K562 (cell line): ENCODE data around the gene CMIP. TPM values are rescaled to one million over a fixed set of nuclear protein-coding genes. Genes with fewer than 3 reads are reported as not detected.

Experiments
- DLX4 ChIP-seq: fragments of 250-450 bp; sonication (Bioruptor Pico); IDR thresholded peaks from 2 replicates; pipeline ENCODE4 v1.6.1; 2021; ENCODE audit warnings: mild to moderate bottlenecking
- KDM5B ChIP-seq: fragments of 200-600 bp; sonication (generic); IDR thresholded peaks from 2 replicates; pipeline ENCODE4 v1.6.1; 2012; ENCODE audit warnings: low read depth, mild to moderate bottlenecking, moderate library complexity, low read length, control low read depth, inconsistent platforms; ENCODE audit not compliant: insufficient replicate concordance
- KLF1 ChIP-seq: fragments of 450-650 bp; IDR thresholded peaks from 2 replicates; pipeline ENCODE4 v1.6.1; 2016; ENCODE audit warnings: missing genetic modification characterization, missing compliant biosample characterization
- PCBP2 ChIP-seq: fragments of 200-400 bp; formaldehyde crosslinking; IDR thresholded peaks from 2 replicates; pipeline ENCODE4 v1.6.1; 2018; ENCODE audit warnings: low read length, low read depth, mild to moderate bottlenecking, moderate library complexity; ENCODE audit not compliant: poor library complexity, severe bottlenecking
- SAP30 ChIP-seq: fragments of 200-600 bp; sonication (generic); IDR thresholded peaks from 2 replicates; pipeline ENCODE4 v1.6.1; 2012; ENCODE audit warnings: borderline replicate concordance, low read depth, mild to moderate bottlenecking, moderate library complexity, low read length, control low read depth, inconsistent platforms; ENCODE audit not compliant: insufficient read depth, poor library complexity, severe bottlenecking
- SIX5 ChIP-seq, 2 experiments: IDR thresholded peaks; 2 replicates each; pipeline ENCODE4 v1.6.1; 2011; ENCODE audit warnings: low read length in 2 of 2, borderline replicate concordance in 1 of 2, low read depth in 1 of 2, mild to moderate bottlenecking in 1 of 2, moderate library complexity in 1 of 2; ENCODE audit not compliant: insufficient read depth in 1 of 2
- TARDBP ChIP-seq: fragments of 450-650 bp; IDR thresholded peaks from 2 replicates; pipeline ENCODE4 v1.6.1; 2016
- TCF3 ChIP-seq: sonication (generic); formaldehyde crosslinking; IDR thresholded peaks from 2 replicates; pipeline ENCODE4 v1.4.0; 2020; ENCODE audit warnings: mild to moderate bottlenecking, missing genetic modification reagents
- ZMIZ1 ChIP-seq, 2 experiments: fragments of 150-350 bp in 1 of 2; IDR thresholded peaks; 2 replicates each; pipeline ENCODE4 v1.6.1; 2012 to 2016; ENCODE audit warnings: low read depth in 2 of 2, low read length in 2 of 2, mild to moderate bottlenecking in 1 of 2, moderate library complexity in 1 of 2
- ZNF217 ChIP-seq: sonication (generic); formaldehyde crosslinking; IDR thresholded peaks from 2 replicates; pipeline ENCODE4 v1.8.0; 2022; ENCODE audit warnings: mild to moderate bottlenecking, missing genetic modification reagents
- ZNF407 ChIP-seq: fragments of 450-650 bp; IDR thresholded peaks from 2 replicates; pipeline ENCODE4 v1.6.1; 2016; ENCODE audit warnings: low read depth
- ZNF778 ChIP-seq: fragments of 450-650 bp; formaldehyde crosslinking; IDR thresholded peaks from 2 replicates; pipeline ENCODE4 v1.4.0; 2020; ENCODE audit warnings: mild to moderate bottlenecking, moderate library complexity
- ZSCAN32 ChIP-seq: fragments of 450-650 bp; formaldehyde crosslinking; IDR thresholded peaks from 2 replicates; pipeline ENCODE4 v1.4.0; 2020; ENCODE audit warnings: mild to moderate bottlenecking, moderate library complexity
- polyA plus RNA-seq, 8 experiments: library from polyadenylated mRNA; depleted of rRNA in 4 of 8; stranded (reverse) in 5 of 8; unstranded in 3 of 8; fragments of >200 nt; fragmentation: Nextera tagmentation in 2 of 8; fragmentation: Illumina TruSeq in 1 of 8; extraction: Ambion mirVana in 2 of 8; extraction: Trizol in 1 of 8; gene quantifications; 2 replicates each; pipeline versions ENCODE4 v1.2.1 to v1.2.3, GENCODE V29; 2011 to 2014; ENCODE audit warnings: inconsistent platforms in 1 of 8, missing spikeins in 1 of 8
- total RNA-seq, 7 experiments: library from RNA; depleted of rRNA in 6 of 7; stranded (reverse); fragments of >200 nt in 6 of 7; fragmentation: Illumina TruSeq in 2 of 7; extraction: Trizol in 2 of 7; gene quantifications; 2 replicates each; pipeline versions ENCODE4 v1.2.1 to v1.2.3, GENCODE V29; 2011 to 2021; ENCODE audit warnings: low replicate concordance in 1 of 7

CMIP gene
- total and polyA plus RNA-seq, 9 of the 15 experiments (the other 6 are each of a cell fraction or from before 2014, with no cell fraction given), result 0.94 to 82.5 (median 10.3) TPM

- TF ChIP-seq SAP30 (no peak), ZSCAN32 (CRISPR knock-in tag) (no peak), ZNF217 (no peak), ZNF407 (no peak), KDM5B (no peak), ZNF778 (CRISPR knock-in tag) (no peak), DLX4 (CRISPR knock-in tag) (no peak), TCF3 (CRISPR knock-in tag) (peak; percentile 16; the same call in 1 of the 2 replicates), TARDBP (no peak), SIX5 (IDR thresholded peaks at IDR 0.05; ENCODE audit: borderline replicate concordance in 1 of 2, insufficient read depth in 1 of 2, low read depth in 1 of 2, low read length in 2 of 2) (no peak), PCBP2 (no peak), KLF1 (no peak), ZMIZ1 (IDR thresholded peaks at IDR 0.05; ENCODE audit: low read depth in 2 of 2, low read length in 2 of 2) (no peak)
Measured at GRCh38 chr16:81482329-81483063, 37.9 kb downstream of the CMIP start (continued).
